HUES64 (cell line): ENCODE data around the gene DCAF8.

Experiments
- H3K27ac ChIP-seq: 2 replicates; pipeline ENCODE4 v1.7.0; 2013; ENCODE audit warnings: low read depth, low read length, inconsistent platforms
- H3K27me3 ChIP-seq: 2 replicates; pipeline ENCODE4 v1.6.1; 2013; ENCODE audit warnings: mild to moderate bottlenecking, low read length; ENCODE audit not compliant: insufficient read depth
- H3K36me3 ChIP-seq: 2 replicates; pipeline ENCODE4 v1.6.1; 2013; ENCODE audit warnings: mild to moderate bottlenecking, low read length; ENCODE audit not compliant: insufficient read depth
- H3K4me1 ChIP-seq: 2 replicates; pipeline ENCODE4 v1.6.1; 2013; ENCODE audit warnings: mild to moderate bottlenecking, low read length, moderate library complexity; ENCODE audit not compliant: insufficient read depth
- H3K4me3 ChIP-seq: 2 replicates; pipeline ENCODE4 v1.5.1; 2013; ENCODE audit warnings: mild to moderate bottlenecking, low read length, moderate library complexity
- H3K9ac ChIP-seq: 2 replicates; pipeline ENCODE4 v1.6.1; 2013; ENCODE audit warnings: mild to moderate bottlenecking, low read depth, low read length
- H3K9me3 ChIP-seq: 2 replicates; pipeline ENCODE4 v1.6.1; 2013; ENCODE audit warnings: low read depth, low read length; ENCODE audit not compliant: insufficient read depth
- WGBS: fragments of 150-250, 120-280 bp; methylation state at CpG from one replicate; pipeline ENCODE4 v1.1.7; 2013; ENCODE audit warnings: missing lambda C conversion rate; 5-methylcytosine and 5-hydroxymethylcytosine counted together

Gene DCAF8

GRCh38 chr1:160179336-160179735, 83.0 kb downstream of the DCAF8 start:
- WGBS = 95% methylated on average over 4 of the region's 4 CpGs
- H3K27ac ChIP-seq = no peak overlapping the region
- no peaks in the 10 kb centered on the region for H3K27me3 ChIP-seq
- H3K4me1 ChIP-seq = peaks cover 12% of the 10 kb centered on the region
- H3K9me3 ChIP-seq = no peaks in the 10 kb centered on the region
- no peaks in the 10 kb centered on the region for H3K36me3 ChIP-seq
- no peak overlapping the region for H3K4me3 ChIP-seq
- H3K9ac ChIP-seq = no peak overlapping the region

- H3K4me3 ChIP-seq = no peak overlapping the region
- H3K9me3 ChIP-seq = no peaks in the 10 kb centered on the region
- H3K27me3 ChIP-seq = no peaks in the 10 kb centered on the region; the same call in 1 of the 2 replicates
- no peak overlapping the region for H3K27ac ChIP-seq
- H3K36me3 ChIP-seq = no peaks in the 10 kb centered on the region
- WGBS = 92% methylated on average over 2 of the region's 2 CpGs
- peaks cover 12% of the 10 kb centered on the region for H3K4me1 ChIP-seq
- no peak overlapping the region for H3K9ac ChIP-seq
Observed at GRCh38 chr1:160178731-160179130, 83.6 kb downstream of the DCAF8 start.

- H3K27ac ChIP-seq = no peak overlapping the region; the same call in 1 of the 2 replicates
- H3K36me3 ChIP-seq = no peaks in the 10 kb centered on the region
- no peak overlapping the region for H3K4me3 ChIP-seq
- 88% methylated on average over 1 of the region's 1 CpG for WGBS
- peaks cover 13% of the 10 kb centered on the region for H3K4me1 ChIP-seq
- H3K9ac ChIP-seq = no peak overlapping the region
- no peaks in the 10 kb centered on the region for H3K9me3 ChIP-seq
- no peaks in the 10 kb centered on the region; the same call in 1 of the 2 replicates for H3K27me3 ChIP-seq
Observed at GRCh38 chr1:160177667-160178066, 84.7 kb downstream of the DCAF8 start.

- 81% methylated on average over 2 of the region's 2 CpGs for WGBS
- Histone ChIP-seq H3K27me3 (no peaks in the 10 kb centered on the region; the same call in 1 of the 2 replicates), H3K4me1 (peaks cover 18% of the 10 kb centered on the region), H3K4me3 (no peak overlapping the region), H3K9me3 (no peaks in the 10 kb centered on the region), H3K36me3 (no peaks in the 10 kb centered on the region), H3K27ac (no peak overlapping the region), H3K9ac (no peak overlapping the region)
Observed at GRCh38 chr1:160177231-160177630, 85.1 kb downstream of the DCAF8 start.

- H3K9ac ChIP-seq = no peak overlapping the region
- no peaks in the 10 kb centered on the region for H3K9me3 ChIP-seq
- 14% methylated on average over 9 of the region's 9 CpGs for WGBS
- H3K27ac ChIP-seq = peak overlapping the region; percentile 58; the same call in 1 of the 2 replicates
- H3K27me3 ChIP-seq = no peaks in the 10 kb centered on the region; the same call in 1 of the 2 replicates
- H3K4me1 ChIP-seq = peaks cover 55% of the 10 kb centered on the region
- no peaks in the 10 kb centered on the region for H3K36me3 ChIP-seq
- H3K4me3 ChIP-seq = no peak overlapping the region
Observed at GRCh38 chr1:160171980-160172379, 90.4 kb downstream of the DCAF8 start.

- H3K36me3 ChIP-seq = no peaks in the 10 kb centered on the region
- H3K27ac ChIP-seq = peak overlapping the region; percentile 94
- H3K9ac ChIP-seq = 0 out of 2 replicates have a peak overlapping the region, but pooled peaks have one; percentile 8
- H3K4me1 ChIP-seq = peaks cover 55% of the 10 kb centered on the region
- H3K9me3 ChIP-seq = no peaks in the 10 kb centered on the region
- H3K27me3 ChIP-seq = no peaks in the 10 kb centered on the region; the same call in 1 of the 2 replicates
- H3K4me3 ChIP-seq = no peak overlapping the region
- 53% methylated on average over 4 of the region's 4 CpGs for WGBS
Observed at GRCh38 chr1:160171354-160171753, 91.0 kb downstream of the DCAF8 start.

GRCh38 chr1:160169553-160170399, 92.6 kb downstream of the DCAF8 start:
- H3K9ac ChIP-seq = peak overlapping the region; percentile 60
- H3K27ac ChIP-seq = peak overlapping the region; percentile 94
- H3K4me1 ChIP-seq = peaks cover 55% of the 10 kb centered on the region
- no peaks in the 10 kb centered on the region for H3K36me3 ChIP-seq
- H3K27me3 ChIP-seq = no peaks in the 10 kb centered on the region; the same call in 1 of the 2 replicates
- H3K9me3 ChIP-seq = no peaks in the 10 kb centered on the region
- 11% methylated on average over 15 of the region's 15 CpGs for WGBS
- peak overlapping the region; percentile 33 for H3K4me3 ChIP-seq

GRCh38 chr1:160168609-160169369, 93.6 kb downstream of the DCAF8 start:
- H3K9ac ChIP-seq = peak overlapping the region; percentile 54
- 35% methylated on average over 13 of the region's 13 CpGs for WGBS
- no peaks in the 10 kb centered on the region for H3K9me3 ChIP-seq
- no peaks in the 10 kb centered on the region for H3K36me3 ChIP-seq
- no peaks in the 10 kb centered on the region; the same call in 1 of the 2 replicates for H3K27me3 ChIP-seq
- peak overlapping the region; percentile 81 for H3K27ac ChIP-seq
- peak overlapping the region; percentile 33 for H3K4me3 ChIP-seq
- H3K4me1 ChIP-seq = peaks cover 55% of the 10 kb centered on the region

GRCh38 chr1:160168016-160168415, 94.3 kb downstream of the DCAF8 start:
- H3K27ac ChIP-seq = no peak overlapping the region
- H3K9me3 ChIP-seq = no peaks in the 10 kb centered on the region
- no peaks in the 10 kb centered on the region; the same call in 1 of the 2 replicates for H3K27me3 ChIP-seq
- H3K36me3 ChIP-seq = no peaks in the 10 kb centered on the region
- 92% methylated on average over 5 of the region's 5 CpGs for WGBS
- H3K9ac ChIP-seq = no peak overlapping the region
- H3K4me3 ChIP-seq = no peak overlapping the region
- H3K4me1 ChIP-seq = peaks cover 55% of the 10 kb centered on the region

- Histone ChIP-seq H3K36me3 (no peaks in the 10 kb centered on the region), H3K9me3 (no peaks in the 10 kb centered on the region), H3K9ac (no peak overlapping the region), H3K4me1 (peaks cover 53% of the 10 kb centered on the region), H3K27ac (no peak overlapping the region), H3K27me3 (no peaks in the 10 kb centered on the region), H3K4me3 (no peak overlapping the region)
- WGBS = 93% methylated on average over 6 of the region's 6 CpGs
Observed at GRCh38 chr1:160167580-160167979, 94.8 kb downstream of the DCAF8 start.

GRCh38 chr1:160167056-160167455, 95.3 kb downstream of the DCAF8 start:
- H3K9me3 ChIP-seq = no peaks in the 10 kb centered on the region
- H3K4me1 ChIP-seq = peaks cover 48% of the 10 kb centered on the region
- H3K27me3 ChIP-seq = no peaks in the 10 kb centered on the region
- H3K9ac ChIP-seq = no peak overlapping the region
- 93% methylated on average over 4 of the region's 4 CpGs for WGBS
- H3K27ac ChIP-seq = no peak overlapping the region
- H3K36me3 ChIP-seq = no peaks in the 10 kb centered on the region
- H3K4me3 ChIP-seq = no peak overlapping the region
